Measurements from ENCODE around the gene GABRB2. TPM values are rescaled to one million over a fixed set of nuclear protein-coding genes. Genes with fewer than 3 reads are reported as not detected.

GABRB2 gene
- total and polyA plus RNA-seq, 2 of the 13 experiments (the other 11 are each of a cell fraction or from before 2014, with no cell fraction given) = 0.01 TPM; not detected in 1

- TF ChIP-seq, protein P1, sequence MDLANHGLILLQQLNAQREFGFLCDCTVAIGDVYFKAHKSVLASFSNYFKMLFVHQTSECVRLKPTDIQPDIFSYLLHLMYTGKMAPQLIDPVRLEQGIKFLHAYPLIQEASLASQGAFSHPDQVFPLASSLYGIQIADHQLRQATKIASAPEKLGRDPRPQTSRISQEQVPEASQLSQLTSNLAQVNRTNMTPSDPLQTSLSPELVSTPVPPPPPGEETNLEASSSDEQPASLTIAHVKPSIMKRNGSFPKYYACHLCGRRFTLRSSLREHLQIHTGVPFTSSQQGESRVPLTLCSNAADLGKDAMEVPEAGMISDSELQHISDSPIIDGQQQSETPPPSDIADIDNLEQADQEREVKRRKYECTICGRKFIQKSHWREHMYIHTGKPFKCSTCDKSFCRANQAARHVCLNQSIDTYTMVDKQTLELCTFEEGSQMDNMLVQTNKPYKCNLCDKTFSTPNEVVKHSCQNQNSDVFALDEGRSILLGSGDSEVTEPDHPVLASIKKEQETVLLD (CRISPR knock-in tag; IDR thresholded peaks at IDR 0.05; ENCODE audit: low read depth) = no peak
- TF ChIP-seq SNAI1 (CRISPR knock-in tag; IDR thresholded peaks at IDR 0.05; ENCODE audit: borderline replicate concordance) = no peak
- TF ChIP-seq ZNF776 (CRISPR knock-in tag; IDR thresholded peaks at IDR 0.05) = no peak
- no peak for TF ChIP-seq KDM4B (CRISPR knock-in tag; IDR thresholded peaks at IDR 0.05)
- no peak for TF ChIP-seq ZNF350 (CRISPR knock-in tag; IDR thresholded peaks at IDR 0.05; ENCODE audit: borderline replicate concordance, low read depth)
These were observed 288.1 kb downstream of the GABRB2 start (continued) for GRCh38 chr5:161258438-161258837.

DNA sequence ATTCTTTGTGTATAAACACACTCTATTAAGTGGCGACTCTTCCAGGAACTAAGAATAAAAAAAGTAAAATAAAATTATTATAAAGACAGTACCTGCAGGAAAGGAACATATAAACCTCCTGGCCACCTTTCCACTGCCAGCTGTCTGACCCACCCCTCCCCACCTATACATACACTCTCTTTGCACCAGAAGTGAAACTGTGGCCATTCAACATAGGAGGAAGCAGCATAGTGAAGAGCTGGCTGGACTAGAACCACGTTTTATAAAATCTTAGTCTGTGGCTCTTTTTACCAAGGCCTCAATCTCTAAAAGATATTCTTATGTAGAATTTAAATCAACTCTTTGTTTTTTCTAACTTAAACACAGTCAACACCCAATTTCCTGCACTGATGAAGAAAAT, 289.6 kb downstream of the GABRB2 start:
- H3K79me2 ChIP-seq (ENCODE audit: insufficient read depth, low read length) = no peaks in the 10 kb centered on the region
- ATAC-seq (no peak), DNase-seq (ENCODE audit: low spot score) (no peak), FAIRE-seq (no peak)
- H3K4me1 ChIP-seq (ENCODE audit: insufficient read depth, low read length) = no peaks in the 10 kb centered on the region
- intact Hi-C loops (cut with micrococcal nuclease; ENCODE audit: unreplicated experiment) (no loop called here), in situ Hi-C loops (cut with HindIII; ENCODE audit: extremely low pct_ligation_motif_present, low pct_unique_long_range_greater_than_20kb) (no loop called here)
- H4K20me1 ChIP-seq (ENCODE audit: insufficient read depth, low read length) = no peaks in the 10 kb centered on the region
- H2AFZ ChIP-seq (ENCODE audit: low read length) = no peak overlapping the region
- H3K27me3 ChIP-seq (ENCODE audit: control insufficient read depth in 1 of 2, insufficient read depth in 2 of 2, low read length in 2 of 2) = no peaks in the 10 kb centered on the region
- H3K4me3 ChIP-seq (replicated peaks in 1 of 3; ENCODE audit: insufficient read depth in 1 of 3, low read depth in 2 of 3, low read length in 3 of 3) = no peak overlapping the region
- H3K4me2 ChIP-seq (ENCODE audit: low read depth, low read length) = no peak overlapping the region
- BruUV-seq (replicated peaks) = no TSS peak
- H3K9me3 ChIP-seq (ENCODE audit: low read length) = no peaks in the 10 kb centered on the region
- 2% methylated on average over 2 of the region's 2 CpGs for WGBS (ENCODE audit: low lambda C conversion rate)
- H3K36me3 ChIP-seq (replicated peaks in 1 of 2; ENCODE audit: control insufficient read depth in 1 of 2, insufficient read depth in 2 of 2, low read length in 2 of 2) = no peaks in the 10 kb centered on the region
- no peak overlapping the region for H3K9ac ChIP-seq (ENCODE audit: insufficient read depth, low read depth, low read length)
- POLR2A ChIA-PET = no interaction called here
- no peak overlapping the region for H3K27ac ChIP-seq (ENCODE audit: extremely low read length, insufficient read depth, low read length)
- CTCF ChIA-PET (ENCODE audit: low intra/inter-chr PET ratio, low total read pairs) = no interaction called here
- no peak for TF ChIP-seq ARNT2 (CRISPR knock-in tag; IDR thresholded peaks at IDR 0.05; ENCODE audit: low read depth)
- no peak for TF ChIP-seq REL (CRISPR knock-in tag; conservative IDR thresholded peaks at IDR 0.05)
- TF ChIP-seq TBL1XR1 (IDR thresholded peaks at IDR 0.05; ENCODE audit: borderline replicate concordance, low read length, partially characterized antibody) = no peak
- no peak for TF ChIP-seq ZBTB49 (CRISPR knock-in tag; IDR thresholded peaks at IDR 0.05; ENCODE audit: borderline replicate concordance)
- TF ChIP-seq HNF4G (IDR thresholded peaks at IDR 0.05; ENCODE audit: borderline replicate concordance, low read depth, low read length) = no peak
- TF ChIP-seq HNF4G (CRISPR knock-in tag; IDR thresholded peaks at IDR 0.05; ENCODE audit: borderline replicate concordance, low read depth) = no peak
- no peak for TF ChIP-seq ZFP82 (CRISPR knock-in tag; IDR thresholded peaks at IDR 0.05; ENCODE audit: borderline replicate concordance)
- no peak for TF ChIP-seq KLF15 (CRISPR knock-in tag; IDR thresholded peaks at IDR 0.05; ENCODE audit: borderline replicate concordance)
- TF ChIP-seq ZNF143 (CRISPR knock-in tag; IDR thresholded peaks at IDR 0.05) = no peak
- no peak for TF ChIP-seq MED1 (CRISPR knock-in tag; IDR thresholded peaks at IDR 0.05)
- no peak for TF ChIP-seq EEA1 (CRISPR knock-in tag; IDR thresholded peaks at IDR 0.05; ENCODE audit: borderline replicate concordance)
- TF ChIP-seq, protein P2, sequence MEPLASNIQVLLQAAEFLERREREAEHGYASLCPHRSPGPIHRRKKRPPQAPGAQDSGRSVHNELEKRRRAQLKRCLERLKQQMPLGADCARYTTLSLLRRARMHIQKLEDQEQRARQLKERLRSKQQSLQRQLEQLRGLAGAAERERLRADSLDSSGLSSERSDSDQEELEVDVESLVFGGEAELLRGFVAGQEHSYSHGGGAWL (CRISPR knock-in tag; IDR thresholded peaks at IDR 0.05) = no peak
- TF ChIP-seq, protein P3, sequence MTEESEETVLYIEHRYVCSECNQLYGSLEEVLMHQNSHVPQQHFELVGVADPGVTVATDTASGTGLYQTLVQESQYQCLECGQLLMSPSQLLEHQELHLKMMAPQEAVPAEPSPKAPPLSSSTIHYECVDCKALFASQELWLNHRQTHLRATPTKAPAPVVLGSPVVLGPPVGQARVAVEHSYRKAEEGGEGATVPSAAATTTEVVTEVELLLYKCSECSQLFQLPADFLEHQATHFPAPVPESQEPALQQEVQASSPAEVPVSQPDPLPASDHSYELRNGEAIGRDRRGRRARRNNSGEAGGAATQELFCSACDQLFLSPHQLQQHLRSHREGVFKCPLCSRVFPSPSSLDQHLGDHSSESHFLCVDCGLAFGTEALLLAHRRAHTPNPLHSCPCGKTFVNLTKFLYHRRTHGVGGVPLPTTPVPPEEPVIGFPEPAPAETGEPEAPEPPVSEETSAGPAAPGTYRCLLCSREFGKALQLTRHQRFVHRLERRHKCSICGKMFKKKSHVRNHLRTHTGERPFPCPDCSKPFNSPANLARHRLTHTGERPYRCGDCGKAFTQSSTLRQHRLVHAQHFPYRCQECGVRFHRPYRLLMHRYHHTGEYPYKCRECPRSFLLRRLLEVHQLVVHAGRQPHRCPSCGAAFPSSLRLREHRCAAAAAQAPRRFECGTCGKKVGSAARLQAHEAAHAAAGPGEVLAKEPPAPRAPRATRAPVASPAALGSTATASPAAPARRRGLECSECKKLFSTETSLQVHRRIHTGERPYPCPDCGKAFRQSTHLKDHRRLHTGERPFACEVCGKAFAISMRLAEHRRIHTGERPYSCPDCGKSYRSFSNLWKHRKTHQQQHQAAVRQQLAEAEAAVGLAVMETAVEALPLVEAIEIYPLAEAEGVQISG (CRISPR knock-in tag; IDR thresholded peaks at IDR 0.05) = no peak
